HCT116 (cell line): ENCODE measurements around the gene CCDC81. TPM values are rescaled to one million over a fixed set of nuclear protein-coding genes. Genes with fewer than 3 reads are reported as not detected.

Source experiments
- ATAC-seq: fragments of 200-7000 bp; cut with Tn5 transposase; 2 replicates; pipeline ENCODE4 v1.9.1; 2020; ENCODE audit warnings: mild to moderate bottlenecking, moderate library complexity
- BruUV-seq: library from RNA; stranded (reverse); fragments of 400-500 nt; replicated peaks from 2 replicates; lab custom pipeline; 2021; lab: Mats Ljungman, UMichigan
- CTCF ChIA-PET: fragments of 300-600 bp; sonication (Branson Sonifier 250); formaldehyde crosslinking; loops from one replicate; lab custom pipeline; 2021; ENCODE audit warnings: antibody characterized with exemption; lab: Charles Lee
- POLR2A ChIA-PET: fragments of 300-600, 350-600 bp; sonication (Branson Sonifier 250); formaldehyde crosslinking; loops from one replicate; lab custom pipeline; 2021; ENCODE audit warnings: antibody characterized with exemption; lab: Charles Lee
- RAD21 ChIA-PET, 2 experiments: fragments of 300-600 bp; sonication (Branson Sonifier 250); formaldehyde crosslinking; loops; one replicate each; lab custom pipeline; 2023; ENCODE audit warnings: low total read pairs in 2 of 2; ENCODE audit not compliant: uncharacterized antibody in 2 of 2, unreplicated experiment in 2 of 2, low non-redundant PET in 1 of 2; lab: Charles Lee
- DNase-seq: peaks from one replicate; pipeline ENCODE4 v3.0.0-alpha.2; 2010; ENCODE audit warnings: low read depth, low spot score
- H2AFZ ChIP-seq: fragments of 200-600 bp; shearing (Covaris generic), sonication (generic); 2 replicates; pipeline ENCODE4 v1.6.1; 2017; ENCODE audit warnings: low read depth, mixed run types, mixed read lengths, antibody characterized with exemption, low read length; ENCODE audit not compliant: poor library complexity, severe bottlenecking
- H3K27ac ChIP-seq: 2 replicates; pipeline ENCODE4 v1.5.1; 2012; ENCODE audit warnings: low read depth, low read length
- H3K27me3 ChIP-seq: fragments of 200-600 bp; sonication (generic); 2 replicates; pipeline ENCODE4 v1.6.1; 2016; ENCODE audit warnings: mixed run types, low read length, mixed read lengths; ENCODE audit not compliant: insufficient read depth
- H3K36me3 ChIP-seq, 2 experiments: fragments of 200-500 bp in 1 of 2; fragments of 200-600 bp in 1 of 2; sonication (Bioruptor generic) in 1 of 2; sonication (generic) in 1 of 2; 2 replicates each; pipeline versions ENCODE4 v1.5.1 to v1.6.1; 2014 to 2016; ENCODE audit warnings: low read length in 2 of 2, inconsistent platforms in 1 of 2, mixed read lengths in 1 of 2, mixed run types in 1 of 2; ENCODE audit not compliant: insufficient read depth in 2 of 2, control insufficient read depth in 1 of 2
- H3K4me1 ChIP-seq, 2 experiments: fragments of 200-600 bp in 1 of 2; sonication (generic) in 1 of 2; 2 replicates each; pipeline versions ENCODE4 v1.5.1 to v1.6.1; 2012 to 2017; ENCODE audit warnings: low read length in 2 of 2, inconsistent platforms in 1 of 2, mild to moderate bottlenecking in 1 of 2, mixed read lengths in 1 of 2, mixed run types in 1 of 2, moderate library complexity in 1 of 2; ENCODE audit not compliant: insufficient read depth in 2 of 2, control insufficient read depth in 1 of 2
- H3K4me2 ChIP-seq: fragments of 200-600 bp; sonication (generic); 2 replicates; pipeline ENCODE4 v1.6.1; 2017; ENCODE audit warnings: mixed run types, low read length, mixed read lengths
- H3K4me3 ChIP-seq, 2 experiments: fragments of 200-600 bp in 1 of 2; sonication (generic) in 1 of 2; replicated peaks in 1 of 2; 2 replicates each; pipeline ENCODE4 v1.5.1; 2011 to 2016; ENCODE audit warnings: low read length in 2 of 2, control low read depth in 1 of 2, low read depth in 1 of 2, mild to moderate bottlenecking in 1 of 2, mixed read lengths in 1 of 2, mixed run types in 1 of 2
- H3K79me2 ChIP-seq: fragments of 200-600 bp; sonication (generic); 2 replicates; pipeline ENCODE4 v1.6.1; 2017; ENCODE audit warnings: mild to moderate bottlenecking, mixed run types, low read length, moderate library complexity, mixed read lengths; ENCODE audit not compliant: insufficient read depth
- H3K9ac ChIP-seq: fragments of 200-600 bp; sonication (generic); 2 replicates; pipeline ENCODE4 v1.6.1; 2016; ENCODE audit warnings: low read length, mixed read lengths
- H3K9me2 ChIP-seq: fragments of 200-600 bp; sonication (generic), shearing (Covaris generic); 2 replicates; pipeline ENCODE4 v1.6.1; 2017; ENCODE audit warnings: mixed run types, mild to moderate bottlenecking, moderate library complexity; ENCODE audit not compliant: insufficient read depth
- H3K9me3 ChIP-seq, 2 experiments: fragments of 200-500 bp in 1 of 2; fragments of 200-600 bp in 1 of 2; sonication (Bioruptor generic) in 1 of 2; sonication (generic) in 1 of 2; 2 replicates each; pipeline ENCODE4 v1.6.1; 2014 to 2017; ENCODE audit warnings: low read length in 2 of 2, mixed read lengths in 2 of 2, inconsistent platforms in 1 of 2, low read depth in 1 of 2, mild to moderate bottlenecking in 1 of 2, mixed run types in 1 of 2, moderate library complexity in 1 of 2; ENCODE audit not compliant: control insufficient read depth in 1 of 2, insufficient read depth in 1 of 2
- H4K20me1 ChIP-seq: fragments of 200-600 bp; sonication (generic), shearing (Covaris generic); 2 replicates; pipeline ENCODE4 v1.6.1; 2017; ENCODE audit warnings: mixed run types, mild to moderate bottlenecking, moderate library complexity; ENCODE audit not compliant: insufficient read depth
- CEBPB ChIP-seq: IDR thresholded peaks from 2 replicates; pipeline ENCODE4 v1.6.1; 2012; ENCODE audit warnings: low read depth
- CTCF ChIP-seq, 3 experiments: fragments of 200-600 bp in 1 of 3; sonication (generic) in 1 of 3; IDR thresholded peaks in 2 of 3; conservative IDR thresholded peaks in 1 of 3; 2 replicates each; pipeline ENCODE4 v1.5.1; 2012 to 2017; ENCODE audit warnings: low read depth in 2 of 3, low read length in 2 of 3, antibody characterized with exemption in 1 of 3, borderline replicate concordance in 1 of 3, control low read depth in 1 of 3, mild to moderate bottlenecking in 1 of 3, mixed read lengths in 1 of 3, mixed run types in 1 of 3, moderate library complexity in 1 of 3; ENCODE audit not compliant: insufficient read depth in 1 of 3
- EGR1 ChIP-seq: IDR thresholded peaks from 2 replicates; pipeline ENCODE4 v1.6.1; 2012; ENCODE audit warnings: low read depth
- ELF1 ChIP-seq: IDR thresholded peaks from 2 replicates; pipeline ENCODE4 v1.6.1; 2012; ENCODE audit warnings: low read depth, borderline replicate concordance
- EZH2 ChIP-seq: fragments of 200-600 bp; sonication (generic); IDR thresholded peaks from 2 replicates; pipeline ENCODE4 v1.6.1; 2017; ENCODE audit warnings: antibody characterized with exemption, mixed run types
- EZH2phosphoT487 ChIP-seq: fragments of 200-600 bp; IDR thresholded peaks from 2 replicates; pipeline ENCODE4 v1.6.1; 2018; ENCODE audit warnings: antibody characterized with exemption, borderline replicate concordance
- FOSL1 ChIP-seq: IDR thresholded peaks from 2 replicates; pipeline ENCODE4 v1.6.1; 2012; ENCODE audit warnings: low read depth
- JUND ChIP-seq: IDR thresholded peaks from 2 replicates; pipeline ENCODE4 v1.6.1; 2012
- POLR2AphosphoS5 ChIP-seq: IDR thresholded peaks from 2 replicates; pipeline ENCODE4 v1.6.1; 2011; ENCODE audit warnings: mild to moderate bottlenecking, low read depth, low read length, moderate library complexity
- RAD21 ChIP-seq: IDR thresholded peaks from 2 replicates; pipeline ENCODE4 v1.6.1; 2012; ENCODE audit warnings: low read depth, mild to moderate bottlenecking
- SIN3A ChIP-seq: IDR thresholded peaks from 2 replicates; pipeline ENCODE4 v1.6.1; 2012; ENCODE audit warnings: low read depth
- SP1 ChIP-seq: IDR thresholded peaks from 2 replicates; pipeline ENCODE4 v1.6.1; 2012; ENCODE audit warnings: low read depth
- SRF ChIP-seq: IDR thresholded peaks from 2 replicates; pipeline ENCODE4 v1.6.1; 2012; ENCODE audit warnings: low read depth
- TCF7L2 ChIP-seq: IDR thresholded peaks from 2 replicates; pipeline ENCODE4 v1.7.0; 2011; ENCODE audit warnings: borderline replicate concordance, inconsistent platforms; ENCODE audit not compliant: insufficient read depth, insufficient read length; ENCODE audit errors: extremely low read depth
- ZNF274 ChIP-seq: fragments of 200-500 bp; sonication (Bioruptor generic); IDR thresholded peaks from 2 replicates; pipeline ENCODE4 v1.6.1; 2014; ENCODE audit warnings: mild to moderate bottlenecking, low read depth, low read length, inconsistent platforms
- intact Hi-C: fragments of 100-400 bp; cut with micrococcal nuclease; formaldehyde crosslinking; loops from 2 replicates; pipeline ENCODE4 v1.10.0; 2022
- total RNA-seq: library from RNA; stranded (reverse); gene quantifications from one replicate; pipeline ENCODE4 v1.2.1, GENCODE V29; 2021; ENCODE audit not compliant: unreplicated experiment
- TF ChIP-seq, protein P1 (sequence below): IDR thresholded peaks from 2 replicates; pipeline ENCODE4 v1.6.1; 2012

The CCDC81 gene
- total RNA-seq, 1 experiment from 2014 or later, result 0.69 TPM

DNA sequence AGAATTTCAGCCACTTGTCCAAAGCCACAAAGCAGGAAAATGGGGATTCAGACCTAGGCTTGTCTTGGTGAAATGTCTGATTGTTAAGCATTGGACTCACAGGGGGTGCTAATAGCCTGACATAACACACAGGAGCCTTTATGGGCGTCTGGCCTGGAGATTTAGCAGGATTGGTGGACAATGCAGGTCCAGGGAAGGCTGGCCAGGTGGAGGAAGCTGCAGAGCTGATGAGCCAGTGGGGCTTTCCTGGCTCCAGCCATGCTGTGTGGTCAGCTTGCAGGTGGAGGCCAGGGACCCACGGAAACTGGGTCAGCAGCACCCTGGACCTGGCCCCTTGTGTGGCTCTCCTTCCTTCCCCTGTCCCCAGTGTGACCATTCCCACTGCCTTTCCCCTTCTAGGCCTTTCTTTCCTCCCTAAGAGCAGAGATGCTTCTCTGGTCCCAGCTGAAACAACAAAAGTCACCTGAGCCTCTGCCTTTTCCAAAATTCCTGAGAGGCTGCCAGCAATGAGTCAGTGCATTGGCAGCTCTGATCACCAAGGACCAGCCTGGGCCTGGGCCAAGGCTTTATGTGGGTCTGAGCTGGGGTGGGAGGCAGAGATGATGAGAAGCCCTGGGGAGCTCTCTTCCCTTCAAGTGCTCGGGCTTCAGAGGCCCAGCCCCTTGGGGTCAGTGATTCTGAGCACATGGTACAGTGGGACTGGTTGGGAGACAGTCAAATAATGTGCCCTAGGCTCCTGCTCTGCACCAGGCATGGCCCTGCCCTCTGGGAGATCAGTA, 85.2 kb downstream of the CCDC81 start:
- intact Hi-C loops, result loop anchor here (10.0 kb wide), 1 partner anchor 605 kb away; the partner anchor contains the start of gene CCDC83
- H3K79me2 ChIP-seq, result no peaks in the 10 kb centered on the region
- no peaks in the 10 kb centered on the region for H3K36me3 ChIP-seq
- BruUV-seq, result no TSS peak
- H3K9me3 ChIP-seq, result no peaks in the 10 kb centered on the region
- ChIA-PET CTCF (no interaction called here), POLR2A (no interaction called here), RAD21 (no interaction called here)
- no peak overlapping the region for H3K9ac ChIP-seq
- H3K4me2 ChIP-seq, result peak overlapping the region; percentile 43; the same call in 1 of the 2 replicates
- H2AFZ ChIP-seq, result no peak overlapping the region
- peak; percentile 71 for ATAC-seq
- H3K9me2 ChIP-seq, result no peaks in the 10 kb centered on the region
- TF ChIP-seq FOSL1, result peak; percentile 56
- TF ChIP-seq EZH2phosphoT487, result no peak
- TF ChIP-seq JUND, result peak; percentile 64
- H3K27ac ChIP-seq, result no peak overlapping the region
- H3K4me3 ChIP-seq, result no peak overlapping the region
- peak; percentile 27 for DNase-seq
- peaks cover 14 to 15% of the 10 kb centered on the region in 2 experiments for H3K4me1 ChIP-seq
- H4K20me1 ChIP-seq, result no peaks in the 10 kb centered on the region
- no peaks in the 10 kb centered on the region for H3K27me3 ChIP-seq

- Histone ChIP-seq H3K9ac (no peak overlapping the region), H3K36me3 (no peaks in the 10 kb centered on the region), H2AFZ (no peak overlapping the region), H3K4me2 (peak overlapping the region; percentile 43; the same call in 1 of the 2 replicates), H3K9me2 (no peaks in the 10 kb centered on the region), H3K9me3 (no peaks in the 10 kb centered on the region), H3K27ac (no peak overlapping the region), H4K20me1 (no peaks in the 10 kb centered on the region), H3K4me1 (peaks cover 14 to 15% of the 10 kb centered on the region in 2 experiments), H3K27me3 (no peaks in the 10 kb centered on the region), H3K79me2 (no peaks in the 10 kb centered on the region), H3K4me3 (no peak overlapping the region)
- BruUV-seq, result no TSS peak
- ATAC-seq (no peak), DNase-seq (no peak)
- RAD21 ChIA-PET, result no interaction called here
- intact Hi-C loops, result no loop called here
- POLR2A ChIA-PET, result no interaction called here
- CTCF ChIA-PET, result no interaction called here
- no peak for TF ChIP-seq SIN3A
- TF ChIP-seq ELF1, result no peak
- no peak for TF ChIP-seq EGR1
- TF ChIP-seq POLR2AphosphoS5, result no peak
- TF ChIP-seq ZNF274, result no peak
- TF ChIP-seq EZH2phosphoT487, result no peak
- TF ChIP-seq RAD21, result no peak
- TF ChIP-seq CTCF (IDR thresholded peaks at IDR 0.05 in 2 of 3, conservative IDR thresholded peaks at IDR 0.05 in 1 of 3; ENCODE audit: borderline replicate concordance in 1 of 3, insufficient read depth in 1 of 3, low read depth in 2 of 3, low read length in 2 of 3), result no peak
- TF ChIP-seq, protein P1, sequence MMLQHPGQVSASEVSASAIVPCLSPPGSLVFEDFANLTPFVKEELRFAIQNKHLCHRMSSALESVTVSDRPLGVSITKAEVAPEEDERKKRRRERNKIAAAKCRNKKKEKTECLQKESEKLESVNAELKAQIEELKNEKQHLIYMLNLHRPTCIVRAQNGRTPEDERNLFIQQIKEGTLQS, result no peak
- TF ChIP-seq TCF7L2, result no peak
- no peak for TF ChIP-seq SRF
- no peak for TF ChIP-seq SP1
- no peak for TF ChIP-seq EZH2
- TF ChIP-seq CEBPB, result no peak
- TF ChIP-seq JUND, result no peak
Observed at GRCh38 chr11:86460461-86461385, 86.0 kb downstream of the CCDC81 start.
